Right cardiac atrium (tissue), 5 donors: ENCODE data around the gene FAM83G. TPM values are rescaled to one million over a fixed set of nuclear protein-coding genes. Genes with fewer than 3 reads are reported as not detected.

ENCODE experiments used
- ATAC-seq, 2 donors: fragments of 200-7000 bp; cut with Tn5 transposase; one replicate each; pipeline versions ENCODE4 v1.8.0 to v1.9.1; 2020; ENCODE audit warnings: moderate library complexity in 2 of 2, mild to moderate bottlenecking in 1 of 2
- DNase-seq, 3 donors: peaks; one replicate each; pipeline ENCODE4 v3.0.0-alpha.2; 2020
- H3K27ac ChIP-seq: one replicate; pipeline ENCODE4 v1.5.1; 2013; ENCODE audit warnings: mild to moderate bottlenecking, low read length, control low read depth, moderate library complexity
- H3K27me3 ChIP-seq: one replicate; pipeline ENCODE4 v1.6.1; 2013; ENCODE audit not compliant: control insufficient read depth, insufficient read depth
- H3K4me1 ChIP-seq: one replicate; pipeline ENCODE4 v1.6.1; 2013; ENCODE audit warnings: low read length; ENCODE audit not compliant: control insufficient read depth, insufficient read depth
- H3K4me3 ChIP-seq: one replicate; pipeline ENCODE4 v1.5.1; 2013; ENCODE audit warnings: low read length, control low read depth
- H3K9me3 ChIP-seq: one replicate; pipeline ENCODE4 v1.6.1; 2013; ENCODE audit warnings: low read length; ENCODE audit not compliant: control insufficient read depth
- WGBS: extraction: QIAGEN DNeasy Blood & Tissue Kit; methylation state at CpG from one replicate; pipeline ENCODE4 v1.1.7; 2013; 5-methylcytosine and 5-hydroxymethylcytosine counted together
- intact Hi-C, 4 donors: fragments of 100-400 bp; cut with DNase I; formaldehyde crosslinking; loops; one replicate each; pipeline versions ENCODE4 v1.11.0 to v1.14.0; 2022 to 2023
- polyA plus RNA-seq: library from polyadenylated mRNA; stranded (reverse); fragments of 200-250 nt; gene quantifications from one replicate; pipeline ENCODE4 v1.2.3, GENCODE V29; 2013
- total RNA-seq, 4 donors: library from RNA; stranded (reverse); fragmentation: NEBNext Ultra II Directional; extraction: Animal tissue kit (Norgen Biotek cat#: 25700); gene quantifications; one replicate each; pipeline ENCODE4 v1.2.1, GENCODE V29; 2021
- donor health status: healthy with polysubstance abuse.
- donor health status: DM: no; HTN: yes; CAD: no.
- donor health status: DM: no; HTN: no; CAD: no.
- donor health status: DM: no; HTN: yes; CAD: no; lungs with severe emphysema.
- donor health status: DM: yes; HTN: yes; CAD: no.

The FAM83G gene
- total and polyA plus RNA-seq, 5 donors: 18.7 to 40.2 (median 30.3) TPM

GRCh38 chr17:18950346-18950745, 54.2 kb downstream of the FAM83G start:
- intact Hi-C loops: no loop called here
- Histone ChIP-seq H3K27me3 (no peaks in the 10 kb centered on the region), H3K4me3 (no peak overlapping the region), H3K9me3 (no peaks in the 10 kb centered on the region), H3K4me1 (peaks cover 3% of the 10 kb centered on the region), H3K27ac (peak overlapping the region; percentile 20)
- ATAC-seq (no peak), DNase-seq (no peak)
- WGBS: 51% methylated on average over 4 of the region's 4 CpGs

GRCh38 chr17:18949566-18949965, 55.0 kb downstream of the FAM83G start:
- WGBS: 33% methylated on average over 6 of the region's 6 CpGs
- Histone ChIP-seq H3K27me3 (no peaks in the 10 kb centered on the region), H3K4me1 (peaks cover 3% of the 10 kb centered on the region), H3K4me3 (no peak overlapping the region), H3K27ac (peak overlapping the region; percentile 47), H3K9me3 (no peaks in the 10 kb centered on the region)
- intact Hi-C loops: no loop called here
- DNase-seq (peak in 1 of 3 donors; percentile 74), ATAC-seq (peak; percentile 59 to 69)

GRCh38 chr17:18948476-18949006, 56.0 kb downstream of the FAM83G start:
- no peak for DNase-seq
- H3K27me3 ChIP-seq: no peaks in the 10 kb centered on the region
- H3K9me3 ChIP-seq: no peaks in the 10 kb centered on the region
- no peak overlapping the region for H3K4me3 ChIP-seq
- peaks cover 3% of the 10 kb centered on the region for H3K4me1 ChIP-seq
- intact Hi-C loops: no loop called here
- no peak for ATAC-seq
- 83% methylated on average over 8 of the region's 8 CpGs for WGBS
- H3K27ac ChIP-seq: no peak overlapping the region

GRCh38 chr17:18947866-18948265, 56.7 kb downstream of the FAM83G start:
- ATAC-seq: no peak
- no peak overlapping the region for H3K27ac ChIP-seq
- H3K9me3 ChIP-seq: no peaks in the 10 kb centered on the region
- 87% methylated on average over 6 of the region's 6 CpGs for WGBS
- no peaks in the 10 kb centered on the region for H3K27me3 ChIP-seq
- intact Hi-C loops: no loop called here
- DNase-seq: no peak
- no peak overlapping the region for H3K4me3 ChIP-seq
- peaks cover 3% of the 10 kb centered on the region for H3K4me1 ChIP-seq

GRCh38 chr17:18946536-18946935, 58.0 kb downstream of the FAM83G start:
- no peak overlapping the region for H3K4me3 ChIP-seq
- no peaks in the 10 kb centered on the region for H3K27me3 ChIP-seq
- ATAC-seq: no peak
- 52% methylated on average over 2 of the region's 2 CpGs for WGBS
- DNase-seq: no peak
- no peaks in the 10 kb centered on the region for H3K9me3 ChIP-seq
- no peak overlapping the region for H3K27ac ChIP-seq
- intact Hi-C loops: no loop called here
- peaks cover 3% of the 10 kb centered on the region for H3K4me1 ChIP-seq

GRCh38 chr17:18944646-18945045, 59.9 kb downstream of the FAM83G start:
- Histone ChIP-seq H3K27me3 (no peaks in the 10 kb centered on the region), H3K4me3 (no peak overlapping the region), H3K9me3 (no peaks in the 10 kb centered on the region), H3K4me1 (no peaks in the 10 kb centered on the region), H3K27ac (no peak overlapping the region)
- ATAC-seq (no peak), DNase-seq (no peak)
- 78% methylated on average over 5 of the region's 5 CpGs for WGBS
- intact Hi-C loops: no loop called here

- Histone ChIP-seq H3K4me1 (no peaks in the 10 kb centered on the region), H3K4me3 (no peak overlapping the region), H3K9me3 (no peaks in the 10 kb centered on the region), H3K27ac (no peak overlapping the region), H3K27me3 (no peaks in the 10 kb centered on the region)
- intact Hi-C loops: no loop called here
- no peak for ATAC-seq
- 72% methylated on average over 2 of the region's 2 CpGs for WGBS
- no peak for DNase-seq
Observed at GRCh38 chr17:18938692-18939023, 65.9 kb downstream of the FAM83G start.

- Histone ChIP-seq H3K9me3 (no peaks in the 10 kb centered on the region), H3K27me3 (no peaks in the 10 kb centered on the region), H3K27ac (no peak overlapping the region), H3K4me1 (no peaks in the 10 kb centered on the region), H3K4me3 (no peak overlapping the region)
- no peak for ATAC-seq
- intact Hi-C loops: no loop called here
- WGBS: 81% methylated on average over 8 of the region's 8 CpGs
- no peak for DNase-seq
Observed at GRCh38 chr17:18937981-18938691, 66.4 kb downstream of the FAM83G start.

- Histone ChIP-seq H3K9me3 (no peaks in the 10 kb centered on the region), H3K27ac (no peak overlapping the region), H3K4me3 (no peak overlapping the region), H3K4me1 (no peaks in the 10 kb centered on the region), H3K27me3 (no peaks in the 10 kb centered on the region)
- DNase-seq (peak in 2 of 3 donors; percentile 60 to 63), ATAC-seq (peak; percentile 52 to 76)
- intact Hi-C loops: no loop called here
- 69% methylated on average over 14 of the region's 14 CpGs for whole genome bisulfite sequencing
Observed at GRCh38 chr17:18933102-18934058, 71.2 kb downstream of the FAM83G start.

- no peak for ATAC-seq
- DNase-seq: no peak
- WGBS: 73% methylated on average over 5 of the region's 5 CpGs
- Histone ChIP-seq H3K4me3 (no peak overlapping the region), H3K9me3 (no peaks in the 10 kb centered on the region), H3K27me3 (no peaks in the 10 kb centered on the region), H3K27ac (no peak overlapping the region), H3K4me1 (no peaks in the 10 kb centered on the region)
- intact Hi-C loops: no loop called here
Observed at GRCh38 chr17:18932360-18933055, 72.1 kb downstream of the FAM83G start.
